Stomach (tissue), 4 donors: ENCODE measurements around the gene CYTH3.

Experiments used
- POLR2A ChIP-seq, 4 donors: fragments of 450-650 bp; IDR thresholded peaks; one replicate each; pipeline ENCODE4 v1.6.1; 2016; ENCODE audit warnings: antibody characterized with exemption in 4 of 4, control low read depth in 2 of 4, mild to moderate bottlenecking in 1 of 4, moderate library complexity in 1 of 4
- POLR2AphosphoS5 ChIP-seq, 3 donors: sonication (generic); formaldehyde crosslinking; IDR thresholded peaks; one replicate each; pipeline ENCODE4 v1.6.1; 2016; ENCODE audit warnings: antibody characterized with exemption in 3 of 3
- TF ChIP-seq, protein P1 (sequence below), 7 experiments: fragments of 450-650 bp in 4 of 7; fragments of 200-600 bp in 3 of 7; sonication (generic) in 3 of 7; IDR thresholded peaks; one replicate each; pipeline ENCODE4 v1.5.1; 2016 to 2019; ENCODE audit warnings: antibody characterized with exemption in 7 of 7, control low read depth in 2 of 7, mild to moderate bottlenecking in 1 of 7

DNA sequence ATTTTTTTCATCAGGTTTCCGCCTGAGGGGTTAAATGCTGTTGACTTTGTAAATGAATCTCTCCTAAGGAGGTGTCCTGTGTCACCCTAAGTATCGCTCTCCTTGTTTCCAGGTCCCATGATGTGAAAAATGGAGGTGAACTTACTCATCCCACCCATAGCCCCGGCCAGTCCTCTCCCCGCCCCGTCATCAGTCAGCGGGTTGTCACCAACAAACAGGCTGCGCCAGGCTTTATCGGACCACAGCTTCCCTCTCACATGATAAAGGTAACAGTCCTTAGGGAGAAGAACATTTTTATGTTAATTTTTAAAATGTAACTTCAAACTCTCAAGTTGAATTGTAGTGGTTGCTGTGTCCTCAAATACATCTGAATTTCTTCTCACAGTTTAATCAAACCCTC, 124.8 kb downstream of the CYTH3 start:
- TF ChIP-seq, protein P1, sequence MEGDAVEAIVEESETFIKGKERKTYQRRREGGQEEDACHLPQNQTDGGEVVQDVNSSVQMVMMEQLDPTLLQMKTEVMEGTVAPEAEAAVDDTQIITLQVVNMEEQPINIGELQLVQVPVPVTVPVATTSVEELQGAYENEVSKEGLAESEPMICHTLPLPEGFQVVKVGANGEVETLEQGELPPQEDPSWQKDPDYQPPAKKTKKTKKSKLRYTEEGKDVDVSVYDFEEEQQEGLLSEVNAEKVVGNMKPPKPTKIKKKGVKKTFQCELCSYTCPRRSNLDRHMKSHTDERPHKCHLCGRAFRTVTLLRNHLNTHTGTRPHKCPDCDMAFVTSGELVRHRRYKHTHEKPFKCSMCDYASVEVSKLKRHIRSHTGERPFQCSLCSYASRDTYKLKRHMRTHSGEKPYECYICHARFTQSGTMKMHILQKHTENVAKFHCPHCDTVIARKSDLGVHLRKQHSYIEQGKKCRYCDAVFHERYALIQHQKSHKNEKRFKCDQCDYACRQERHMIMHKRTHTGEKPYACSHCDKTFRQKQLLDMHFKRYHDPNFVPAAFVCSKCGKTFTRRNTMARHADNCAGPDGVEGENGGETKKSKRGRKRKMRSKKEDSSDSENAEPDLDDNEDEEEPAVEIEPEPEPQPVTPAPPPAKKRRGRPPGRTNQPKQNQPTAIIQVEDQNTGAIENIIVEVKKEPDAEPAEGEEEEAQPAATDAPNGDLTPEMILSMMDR (IDR thresholded peaks at IDR 0.05): no peak
- TF ChIP-seq POLR2A (IDR thresholded peaks at IDR 0.05) (no peak), POLR2AphosphoS5 (IDR thresholded peaks at IDR 0.05) (no peak)
